Activated effector memory CD4-positive, alpha-beta T cell treated with anti-CD3 and anti-CD28 coated beads, Interleukin-2, amount 50 U/mL, for 16 hours (primary cell): ENCODE results near the gene C14orf119.

Experiments
- DNase-seq: peaks from one replicate; pipeline ENCODE4 v3.0.0-alpha.2; 2020

The C14orf119 gene

GRCh38 chr14:23062002-23062401 lies 33.3 kb upstream of the C14orf119 start:
- DNase-seq: peak; percentile 14

- no peak for DNase-seq
Observed at GRCh38 chr14:23063601-23064000, 31.7 kb upstream of the C14orf119 start.

DNA sequence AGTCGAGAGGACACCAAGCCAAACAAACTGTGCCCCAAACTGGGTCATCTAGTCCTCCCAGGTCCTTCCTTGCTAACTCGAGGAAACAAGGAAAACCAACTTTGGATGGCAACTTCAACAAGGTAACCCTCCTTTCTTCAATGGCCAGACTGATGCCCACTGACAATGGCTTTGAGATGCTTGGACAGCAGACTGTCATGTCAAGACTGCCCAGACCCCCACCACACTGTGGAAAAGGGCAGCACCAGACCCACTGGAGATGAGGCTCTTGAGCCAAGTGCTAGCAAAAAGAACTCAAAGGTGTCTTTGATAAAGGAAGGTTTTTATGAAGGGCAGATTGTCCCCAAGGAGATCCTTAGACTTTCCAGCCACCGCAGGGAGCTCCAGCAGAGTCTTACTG lies 28.9 kb upstream of the C14orf119 start:
- peak; percentile 33 for DNase-seq

- DNase-seq: peak; percentile 37
Observed at GRCh38 chr14:23066855-23067744, 28.2 kb upstream of the C14orf119 start.

DNA sequence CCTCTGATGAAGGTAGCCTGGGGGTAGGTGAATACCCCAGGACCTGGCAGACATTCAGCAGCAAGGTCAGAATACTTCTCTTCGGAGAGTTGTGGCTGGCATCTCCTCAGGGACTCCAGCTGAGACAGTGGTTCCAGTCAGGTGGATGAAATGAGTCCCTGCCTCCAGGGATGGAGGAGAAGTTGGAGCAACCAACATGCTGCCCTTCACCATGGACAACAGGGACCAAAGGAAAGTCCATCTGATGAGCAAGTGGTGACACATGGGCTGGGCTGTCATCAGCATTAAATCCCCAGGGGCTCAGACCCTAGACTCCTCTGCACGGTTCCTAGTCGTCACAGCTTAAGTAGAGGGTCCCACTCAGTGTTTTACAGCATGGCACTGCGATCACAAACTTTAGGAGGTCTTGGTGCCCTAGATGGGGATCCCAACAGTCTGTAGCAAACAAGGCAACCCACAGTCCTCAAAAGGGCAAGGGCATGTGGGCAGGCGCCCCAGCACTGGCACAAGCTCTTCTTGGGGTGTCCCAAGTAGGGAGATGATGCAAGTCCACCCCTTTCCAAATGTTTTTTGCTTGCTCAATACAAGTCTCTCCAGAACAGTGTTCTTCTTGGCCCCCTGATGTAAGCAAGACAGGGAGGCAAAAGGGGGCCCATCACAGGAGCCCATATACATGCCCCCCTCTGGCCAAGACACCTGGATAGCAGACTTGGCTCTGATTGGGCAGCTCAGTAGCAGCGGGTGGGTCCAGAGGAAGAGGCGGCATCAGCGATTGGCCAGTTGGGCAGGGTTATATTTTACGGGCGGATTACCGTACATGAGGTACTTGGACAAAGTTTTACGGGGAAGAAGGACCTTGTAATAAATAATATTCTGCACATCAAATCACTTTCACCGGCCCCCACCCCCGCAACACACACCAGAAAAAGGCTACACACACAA lies 27.2 kb upstream of the C14orf119 start:
- DNase-seq: peak; percentile 37

DNA sequence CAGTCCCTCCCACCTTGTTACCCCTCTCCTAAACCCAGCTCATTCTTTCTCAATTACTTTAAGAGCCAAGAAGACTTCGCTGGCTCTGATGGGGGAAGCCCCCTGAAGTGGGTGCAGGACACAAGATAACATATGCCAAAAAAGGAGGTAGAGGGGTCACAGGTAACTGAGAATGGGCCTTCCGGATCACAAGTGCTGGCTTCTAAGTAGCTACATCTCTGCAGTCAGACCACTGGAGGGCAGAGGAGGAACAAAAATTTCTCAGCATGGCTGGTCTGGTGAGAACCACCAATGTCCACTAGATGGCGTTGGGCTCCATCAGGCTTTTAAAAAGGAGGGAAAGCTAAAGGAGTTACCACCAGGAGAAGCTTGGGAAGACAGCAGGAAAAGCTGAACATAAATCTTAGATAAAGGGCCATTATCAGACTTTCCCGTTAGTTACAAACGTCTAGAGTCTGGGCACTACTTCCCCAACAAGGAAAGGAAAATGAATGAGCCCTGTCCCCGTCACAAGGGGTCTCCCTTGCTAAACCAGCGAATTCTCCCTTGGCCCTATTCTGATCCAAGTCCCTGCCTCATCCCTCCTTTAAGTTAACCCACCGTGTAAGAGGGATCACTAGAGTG lies 26.4 kb upstream of the C14orf119 start:
- peak; percentile 88 for DNase-seq

- DNase-seq: no peak
Observed at GRCh38 chr14:23069413-23069806, 25.9 kb upstream of the C14orf119 start.

- DNase-seq: no peak
Observed at GRCh38 chr14:23070262-23071129, 24.8 kb upstream of the C14orf119 start.

GRCh38 chr14:23071244-23071920 lies 23.9 kb upstream of the C14orf119 start:
- peak; percentile 92 for DNase-seq

DNA sequence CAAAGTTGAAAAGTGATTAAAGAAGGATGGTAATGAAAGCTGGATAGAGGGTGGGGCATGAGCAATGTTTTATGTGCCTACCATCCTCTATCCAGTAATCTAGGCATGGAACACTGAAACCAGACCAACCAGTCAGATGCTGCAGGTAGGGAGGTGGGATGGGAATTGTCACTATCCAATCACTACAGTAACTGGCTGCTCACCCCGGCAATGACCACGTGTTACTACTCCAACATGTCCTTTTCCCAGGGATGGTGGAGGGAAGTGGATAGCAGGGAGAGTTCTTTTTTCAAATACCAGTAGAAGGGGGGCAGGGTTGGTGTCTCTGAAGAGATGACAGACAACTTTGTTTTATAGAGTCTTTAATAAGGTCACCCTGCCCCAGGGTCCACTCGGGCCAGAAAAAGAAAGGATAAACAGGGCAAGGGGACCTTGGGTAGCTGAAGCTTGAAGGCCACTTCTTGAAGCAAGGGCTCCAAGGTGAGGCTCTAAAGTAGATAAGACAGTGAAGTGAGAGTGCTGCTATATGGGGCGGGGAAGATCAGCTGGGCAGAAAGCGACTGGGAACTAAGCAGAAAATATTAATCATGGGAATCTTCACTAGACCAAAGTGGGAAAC lies 23.3 kb upstream of the C14orf119 start:
- DNase-seq: no peak

- DNase-seq: no peak
Observed at GRCh38 chr14:23074906-23075305, 20.4 kb upstream of the C14orf119 start.

DNA sequence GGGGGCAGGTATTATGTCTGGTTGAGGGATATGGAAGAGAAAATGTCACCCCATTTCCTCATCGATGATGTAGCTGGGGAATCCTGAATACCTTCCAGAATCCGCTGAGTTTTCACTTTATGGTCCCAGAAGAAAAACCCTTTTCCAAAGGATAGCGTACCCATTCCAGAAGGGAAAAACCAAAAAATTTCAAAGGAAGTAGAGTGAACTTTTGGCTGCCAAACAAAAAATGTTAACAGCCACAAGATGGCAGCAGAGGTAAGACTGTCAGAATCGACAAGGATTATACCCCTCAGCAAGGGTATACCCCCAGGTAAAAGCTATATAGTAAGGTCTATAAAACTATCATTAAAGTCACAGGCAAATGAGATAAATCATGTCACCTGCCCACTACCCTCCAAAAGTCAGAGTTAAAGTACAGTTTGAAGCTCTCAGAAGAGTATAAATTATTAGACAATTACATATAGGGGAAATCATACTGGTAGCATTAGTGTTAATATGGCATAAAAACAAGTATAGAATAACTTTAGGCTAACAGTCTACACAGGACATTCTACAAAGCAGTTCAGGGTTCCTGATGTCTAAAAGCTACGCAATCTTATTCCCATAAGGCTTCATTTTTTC lies 18.4 kb upstream of the C14orf119 start:
- DNase-seq: no peak

DNA sequence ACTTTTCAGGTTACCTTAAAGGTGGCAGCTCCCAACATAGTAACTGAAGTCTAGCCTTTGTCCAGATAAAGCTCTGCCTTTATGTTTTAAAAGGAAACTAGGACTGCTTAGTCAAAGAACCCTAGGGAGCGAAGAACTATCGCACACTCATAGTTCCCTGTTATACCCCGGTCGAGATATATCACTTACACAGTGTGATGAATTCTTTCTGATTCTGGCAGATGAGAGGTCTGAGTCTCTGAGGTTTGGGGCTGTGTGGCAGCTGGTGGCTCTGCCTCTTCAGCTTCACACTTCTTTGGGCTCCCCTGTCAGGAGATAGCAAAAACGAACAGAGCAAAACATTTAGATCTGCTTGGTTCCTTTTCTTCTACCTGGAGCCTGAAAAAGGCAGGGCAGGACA lies 17.3 kb upstream of the C14orf119 start:
- DNase-seq: no peak

DNA sequence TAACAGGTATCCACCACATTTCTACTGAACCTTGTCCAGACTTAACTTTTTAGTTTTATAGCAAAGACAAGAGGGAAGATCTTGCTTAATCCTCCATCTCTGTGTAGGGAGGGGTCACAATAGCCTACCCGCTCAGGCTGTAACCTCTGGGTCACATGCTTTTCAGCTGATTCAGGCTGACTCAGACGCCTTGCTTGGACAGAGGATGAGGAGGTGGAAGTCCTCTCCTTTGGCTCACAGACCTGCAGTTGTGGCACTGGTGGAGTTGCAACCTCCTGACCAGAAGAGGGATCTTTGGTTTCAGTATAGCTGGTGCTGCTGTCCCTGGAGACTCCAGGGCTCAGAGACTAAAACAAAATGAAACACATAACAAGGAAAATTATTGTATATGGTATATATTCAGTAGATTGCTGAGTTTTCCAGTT lies 16.6 kb upstream of the C14orf119 start:
- DNase-seq: no peak

GRCh38 chr14:23079716-23080115 lies 15.6 kb upstream of the C14orf119 start:
- no peak for DNase-seq

- DNase-seq: no peak
Observed at GRCh38 chr14:23080474-23080873, 14.8 kb upstream of the C14orf119 start.

GRCh38 chr14:23085458-23085857 lies 9.8 kb upstream of the C14orf119 start:
- no peak for DNase-seq

- DNase-seq: no peak
Observed at GRCh38 chr14:23086565-23086964, 8.7 kb upstream of the C14orf119 start.

DNA sequence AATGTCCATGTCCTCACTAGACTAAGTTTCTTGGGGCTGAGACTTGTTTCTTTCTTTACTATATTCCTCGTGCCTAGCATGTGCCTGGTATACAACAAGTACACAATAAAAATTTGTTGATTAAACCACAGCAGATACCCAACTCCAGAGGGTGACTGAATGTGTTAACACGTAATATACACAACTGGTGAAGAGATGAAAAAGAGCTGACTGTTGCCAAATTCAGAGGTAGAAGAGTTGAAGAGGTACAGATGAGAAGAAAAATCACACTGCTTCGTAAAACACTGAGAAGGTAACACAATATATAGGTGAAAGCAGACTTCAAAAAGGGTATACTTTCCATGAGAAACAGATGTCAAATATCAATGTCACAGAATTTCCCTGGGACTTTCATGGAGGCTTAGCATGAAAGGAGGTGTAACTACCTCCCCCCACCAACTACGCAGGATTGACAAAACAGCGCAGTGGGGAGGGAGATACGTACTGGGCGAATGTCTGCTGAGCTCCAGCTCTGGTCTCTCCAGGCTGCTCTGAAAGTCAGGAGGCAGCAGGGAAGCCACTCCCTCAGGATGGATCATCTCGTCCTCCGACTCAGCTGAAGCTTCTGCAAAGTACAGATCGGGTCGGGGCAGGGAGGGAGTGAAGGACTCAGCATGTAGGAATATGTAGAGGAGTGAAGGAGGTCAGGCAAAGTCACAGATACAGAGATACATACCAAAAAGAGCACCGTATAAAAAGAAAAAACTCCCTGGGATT lies 5.6 kb upstream of the C14orf119 start:
- DNase-seq: peak; percentile 22

GRCh38 chr14:23090254-23090636 lies 5.1 kb upstream of the C14orf119 start:
- DNase-seq: no peak
